GM12891 (cell line): ENCODE data around the gene PERCC1.
"Not testable (repeated sequence)": the region's sequence is repeated elsewhere in the genome, so short reads cannot be mapped to it uniquely, and the experiment has no call there.

Experiments
- DNase-seq: peaks from one replicate; pipeline ENCODE4 v3.0.0; 2011; ENCODE audit warnings: low spot score; ENCODE audit not compliant: insufficient read length
- FAIRE-seq: peaks from 2 replicates; lab custom pipeline; 2011; peaks lifted over from hg19 to GRCh38; lab: Jason Lieb, UNC
- PAX5 ChIP-seq: IDR thresholded peaks from 2 replicates; pipeline ENCODE4 v1.6.1; 2011; ENCODE audit warnings: low read length, moderate library complexity, mild to moderate bottlenecking; ENCODE audit not compliant: insufficient read depth, severe bottlenecking
- POLR2A ChIP-seq: IDR thresholded peaks from 2 replicates; pipeline ENCODE4 v1.6.1; 2011; ENCODE audit warnings: low read depth, low read length, control low read depth
- POLR2AphosphoS5 ChIP-seq: IDR thresholded peaks from 2 replicates; pipeline ENCODE4 v1.6.1; 2011; ENCODE audit warnings: low read depth, low read length, control low read depth
- POU2F2 ChIP-seq: IDR thresholded peaks from 2 replicates; pipeline ENCODE4 v1.6.1; 2011; ENCODE audit warnings: low read depth, mild to moderate bottlenecking, control low read depth, low read length, moderate library complexity
- SPI1 ChIP-seq: IDR thresholded peaks from 2 replicates; pipeline ENCODE4 v1.6.1; 2011; ENCODE audit warnings: low read depth, low read length, control low read depth
- TAF1 ChIP-seq: IDR thresholded peaks from 2 replicates; pipeline ENCODE4 v1.6.1; 2011; ENCODE audit warnings: low read depth, low read length, control low read depth

PERCC1 gene

GRCh38 chr16:1439058-1439698 is 8.3 kb downstream of the PERCC1 start:
- no peak for FAIRE-seq
- TF ChIP-seq TAF1 (no peak), POU2F2 (no peak), PAX5 (no peak), POLR2AphosphoS5 (no peak), POLR2A (no peak)
- DNase-seq, result no peak

- not testable (repeated sequence) for FAIRE-seq
These were observed 8.8 kb downstream of the PERCC1 start for GRCh38 chr16:1439699-1440074.

GRCh38 chr16:1441391-1441829 is 10.5 kb downstream of the PERCC1 start:
- FAIRE-seq, result no peak
- no peak for TF ChIP-seq PAX5
- no peak for TF ChIP-seq SPI1
- DNase-seq, result no peak

More at GRCh38 chr16:1439699-1440074, 8.8 kb downstream of the PERCC1 start:
- DNase-seq, result not testable (repeated sequence)

- no peak for FAIRE-seq
- DNase-seq, result no peak
- TF ChIP-seq POLR2AphosphoS5 (no peak), POLR2A (no peak), PAX5 (no peak), SPI1 (no peak), POU2F2 (no peak)
These were observed 11.8 kb downstream of the PERCC1 start for GRCh38 chr16:1442697-1443096.

- TF ChIP-seq PAX5 (no peak), POU2F2 (no peak), SPI1 (no peak), TAF1 (no peak), POLR2A (no peak), POLR2AphosphoS5 (no peak)
- no peak for FAIRE-seq
- DNase-seq, result no peak
These were observed 12.6 kb downstream of the PERCC1 start for GRCh38 chr16:1443403-1443973.

GRCh38 chr16:1443980-1444729 is 13.3 kb downstream of the PERCC1 start, which contains the start of gene CCDC154:
TSS of gene CCDC154 (minus strand) at chr16:1444556. CDS start at chr16:1444322, 234 bp downstream.
- TF ChIP-seq POLR2A (no peak), POLR2AphosphoS5 (no peak), PAX5 (no peak), SPI1 (no peak), TAF1 (no peak), POU2F2 (no peak)
- DNase-seq, result no peak
- no peak for FAIRE-seq

GRCh38 chr16:1444730-1445517 is 14.0 kb downstream of the PERCC1 start:
- TF ChIP-seq SPI1 (no peak), POLR2A (no peak), TAF1 (no peak), POU2F2 (no peak), PAX5 (no peak), POLR2AphosphoS5 (no peak)
- no peak for FAIRE-seq
- no peak for DNase-seq

GRCh38 chr16:1445518-1446203 is 14.8 kb downstream of the PERCC1 start:
- DNase-seq, result no peak
- TF ChIP-seq POLR2A (no peak), TAF1 (no peak), SPI1 (no peak), POLR2AphosphoS5 (no peak), POU2F2 (no peak), PAX5 (no peak)
- no peak for FAIRE-seq
